Measurements from ENCODE around the gene OTUD3.
"Not testable (repeated sequence)": the region's sequence is repeated elsewhere in the genome, so short reads cannot be mapped to it uniquely, and the experiment has no call there.

The OTUD3 gene

DNA sequence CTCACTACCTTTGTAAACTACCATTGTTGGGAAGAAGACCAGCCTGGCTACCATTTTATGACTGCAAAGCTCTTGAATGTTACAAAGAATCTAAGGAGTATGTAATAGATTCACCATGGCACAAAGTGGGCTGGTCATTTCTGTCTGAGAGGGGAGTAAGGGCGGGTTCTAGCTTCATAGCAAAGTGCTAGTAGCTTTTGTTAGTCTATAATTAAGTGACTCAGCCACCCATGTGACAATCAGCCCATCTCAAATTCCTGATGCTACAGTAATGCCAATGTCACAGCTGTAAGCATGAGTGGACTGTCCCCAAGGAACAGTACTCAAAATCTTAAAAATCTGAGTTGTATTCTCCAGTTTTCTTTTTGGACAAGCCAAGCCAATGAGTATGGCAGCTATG, 15.4 kb upstream of the OTUD3 start:
- no peak overlapping the region for H3K4me3 ChIP-seq (ENCODE audit: control insufficient read depth, low read depth, low read length)
- peak; percentile 78 for DNase-seq (ENCODE audit: low read depth)
- TF ChIP-seq, protein P1, sequence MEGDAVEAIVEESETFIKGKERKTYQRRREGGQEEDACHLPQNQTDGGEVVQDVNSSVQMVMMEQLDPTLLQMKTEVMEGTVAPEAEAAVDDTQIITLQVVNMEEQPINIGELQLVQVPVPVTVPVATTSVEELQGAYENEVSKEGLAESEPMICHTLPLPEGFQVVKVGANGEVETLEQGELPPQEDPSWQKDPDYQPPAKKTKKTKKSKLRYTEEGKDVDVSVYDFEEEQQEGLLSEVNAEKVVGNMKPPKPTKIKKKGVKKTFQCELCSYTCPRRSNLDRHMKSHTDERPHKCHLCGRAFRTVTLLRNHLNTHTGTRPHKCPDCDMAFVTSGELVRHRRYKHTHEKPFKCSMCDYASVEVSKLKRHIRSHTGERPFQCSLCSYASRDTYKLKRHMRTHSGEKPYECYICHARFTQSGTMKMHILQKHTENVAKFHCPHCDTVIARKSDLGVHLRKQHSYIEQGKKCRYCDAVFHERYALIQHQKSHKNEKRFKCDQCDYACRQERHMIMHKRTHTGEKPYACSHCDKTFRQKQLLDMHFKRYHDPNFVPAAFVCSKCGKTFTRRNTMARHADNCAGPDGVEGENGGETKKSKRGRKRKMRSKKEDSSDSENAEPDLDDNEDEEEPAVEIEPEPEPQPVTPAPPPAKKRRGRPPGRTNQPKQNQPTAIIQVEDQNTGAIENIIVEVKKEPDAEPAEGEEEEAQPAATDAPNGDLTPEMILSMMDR (conservative IDR thresholded peaks at IDR 0.05; ENCODE audit: control insufficient read depth, insufficient read depth, low read depth, low read length), result no peak

DNA sequence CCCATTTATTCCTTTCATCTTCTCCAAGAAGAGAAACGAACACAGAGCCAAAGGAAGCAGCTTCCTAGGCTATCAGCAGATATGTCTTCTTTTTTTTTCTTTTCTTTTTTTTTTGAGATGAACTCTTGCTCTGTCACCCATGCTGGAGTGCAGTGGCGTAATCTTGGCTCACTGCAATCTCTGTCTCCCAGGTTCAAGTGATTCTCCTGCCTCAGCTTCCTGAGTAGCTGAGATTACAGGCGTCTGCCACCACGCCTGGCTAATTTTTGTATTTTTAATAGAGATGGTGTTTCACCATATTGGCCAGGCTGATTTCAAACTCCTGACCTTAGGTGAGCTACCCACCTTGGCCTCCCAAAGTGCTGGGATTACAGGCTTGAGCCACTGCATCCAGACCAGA, 13.6 kb upstream of the OTUD3 start:
- H3K4me3 ChIP-seq (ENCODE audit: control insufficient read depth, low read depth, low read length); DNase-seq (ENCODE audit: low read depth): not testable (repeated sequence)

GRCh38 chr1:19869453-19869852, 12.7 kb upstream of the OTUD3 start:
- not testable (repeated sequence) for H3K4me3 ChIP-seq (ENCODE audit: control insufficient read depth, low read depth, low read length); DNase-seq (ENCODE audit: low read depth)

- peak; percentile 39 for DNase-seq (ENCODE audit: low read depth)
- no peak overlapping the region for H3K4me3 ChIP-seq (ENCODE audit: control insufficient read depth, low read depth, low read length)
- TF ChIP-seq, protein P1 (conservative IDR thresholded peaks at IDR 0.05; ENCODE audit: control insufficient read depth, insufficient read depth, low read depth, low read length), result no peak
Observed at GRCh38 chr1:19869929-19870328, 12.3 kb upstream of the OTUD3 start.

- DNase-seq (ENCODE audit: low read depth), result no peak
- TF ChIP-seq, protein P1 (conservative IDR thresholded peaks at IDR 0.05; ENCODE audit: control insufficient read depth, insufficient read depth, low read depth, low read length), result peak; percentile 3
- no peak overlapping the region for H3K4me3 ChIP-seq (ENCODE audit: control insufficient read depth, low read depth, low read length)
Observed at GRCh38 chr1:19872190-19872589, 10.0 kb upstream of the OTUD3 start.

DNA sequence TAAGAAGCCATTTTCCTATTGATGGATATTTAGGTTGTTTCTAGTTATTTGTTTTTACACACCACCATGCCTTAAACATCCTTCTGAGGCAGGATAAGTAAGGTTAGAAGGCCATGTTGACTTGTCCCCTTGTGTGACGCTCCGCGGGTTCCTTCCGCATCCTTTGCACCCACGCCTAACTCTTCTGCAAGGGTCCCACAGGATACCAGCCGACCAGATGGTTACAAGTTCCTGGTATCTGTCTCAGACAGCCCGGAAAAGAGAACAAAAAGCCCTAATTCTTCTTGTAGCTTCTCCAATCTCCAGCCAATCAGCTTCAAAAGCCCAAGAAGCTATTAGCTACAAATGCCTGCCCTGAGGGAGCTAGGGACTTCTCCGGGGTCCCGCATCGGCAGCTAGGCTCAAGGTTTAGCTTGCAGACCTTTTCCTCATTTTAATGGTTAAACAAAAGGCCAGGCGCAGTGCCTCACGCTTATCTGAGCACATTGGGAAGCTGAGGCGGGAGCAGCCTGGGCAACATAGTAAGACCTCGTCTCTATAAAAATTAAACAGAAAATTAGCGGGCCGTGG, 4.9 kb upstream of the OTUD3 start:
- TF ChIP-seq, protein P1 (conservative IDR thresholded peaks at IDR 0.05; ENCODE audit: control insufficient read depth, insufficient read depth, low read depth, low read length), result no peak
- no peak for DNase-seq (ENCODE audit: low read depth)
- H3K4me3 ChIP-seq (ENCODE audit: control insufficient read depth, low read depth, low read length), result no peak overlapping the region

DNA sequence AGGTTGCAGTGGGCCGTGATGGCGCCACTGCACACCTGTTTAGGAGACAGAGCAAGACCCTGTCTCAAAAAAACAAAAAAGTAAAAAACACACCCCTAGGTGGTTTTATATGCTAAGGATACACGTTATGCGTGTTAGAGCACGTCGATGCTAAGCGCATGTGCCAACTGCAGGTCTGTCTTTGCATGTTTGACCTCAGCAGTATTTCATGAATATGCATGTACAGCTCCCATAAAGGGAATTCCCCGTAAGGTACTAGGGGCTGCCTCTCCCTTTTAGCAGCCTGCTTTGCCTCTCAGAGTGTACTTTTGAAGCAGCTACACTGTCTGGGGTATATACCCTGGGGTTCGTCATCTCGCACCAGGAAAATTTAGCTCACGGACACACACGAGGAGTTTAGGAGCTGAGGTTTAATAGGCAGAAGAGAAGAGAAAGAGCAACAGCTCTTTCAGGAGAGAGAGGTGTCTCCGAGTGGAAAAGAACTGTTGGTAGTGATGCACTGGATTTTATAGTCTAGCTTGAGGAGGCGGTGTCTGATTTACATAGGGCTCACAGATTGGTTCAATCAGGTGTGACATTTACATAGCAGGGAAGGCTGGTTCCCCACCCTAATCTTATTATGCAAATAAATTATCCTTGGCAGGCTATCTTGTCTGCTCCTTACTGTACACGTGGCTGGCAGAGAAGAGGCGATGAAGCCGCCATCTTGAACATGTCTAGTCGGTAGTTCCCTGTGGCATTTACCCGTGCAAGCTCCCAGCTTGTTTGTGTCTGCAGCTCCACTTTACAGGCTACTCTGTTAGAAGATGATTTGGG, 4.2 kb upstream of the OTUD3 start:
- peak; percentile 58 for DNase-seq (ENCODE audit: low read depth)
- no peak overlapping the region for H3K4me3 ChIP-seq (ENCODE audit: control insufficient read depth, low read depth, low read length)
- TF ChIP-seq, protein P1 (conservative IDR thresholded peaks at IDR 0.05; ENCODE audit: control insufficient read depth, insufficient read depth, low read depth, low read length), result no peak

- no peak for DNase-seq (ENCODE audit: low read depth)
- H3K4me3 ChIP-seq (ENCODE audit: control insufficient read depth, low read depth, low read length), result no peak overlapping the region
- TF ChIP-seq, protein P1 (conservative IDR thresholded peaks at IDR 0.05; ENCODE audit: control insufficient read depth, insufficient read depth, low read depth, low read length), result no peak
Observed at GRCh38 chr1:19878637-19878985, 3.6 kb upstream of the OTUD3 start.
